Gastroesophageal sphincter (tissue), 4 donors: ENCODE measurements around the gene GDAP1L1. TPM values are rescaled to one million over a fixed set of nuclear protein-coding genes. Genes with fewer than 3 reads are reported as not detected.
A peak's percentile ranks its signal among the peaks of the same experiment; 100 is the strongest.

ENCODE experiments used
- ATAC-seq: fragments of 150-250 bp; one replicate; pipeline ENCODE4 v1.9.1; 2016; ENCODE audit warnings: mild to moderate bottlenecking, moderate library complexity
- H3K27ac ChIP-seq, 4 donors: fragments of 200-600 bp; sonication (generic) in 3 of 4; 1 replicate in 3 of 4; 2 replicates in 1 of 4; pipeline ENCODE4 v1.5.1; 2016 to 2019
- H3K27me3 ChIP-seq: fragments of 200-600 bp; sonication (generic); one replicate; pipeline ENCODE4 v1.5.1; 2019
- H3K36me3 ChIP-seq, 2 donors: fragments of 200-600 bp; sonication (generic); one replicate each; pipeline ENCODE4 v1.5.1; 2019; ENCODE audit warnings: control low read depth in 1 of 2
- H3K4me1 ChIP-seq, 3 donors: fragments of 200-600 bp; sonication (generic); 1 replicate in 2 of 3; 2 replicates in 1 of 3; pipeline ENCODE4 v1.5.1; 2016 to 2019; ENCODE audit warnings: control low read depth in 2 of 3
- H3K4me3 ChIP-seq, 2 donors: fragments of 200-600 bp; sonication (generic); one replicate each; pipeline ENCODE4 v1.5.1; 2019; ENCODE audit warnings: mild to moderate bottlenecking in 1 of 2, moderate library complexity in 1 of 2
- H3K9me3 ChIP-seq, 3 donors: fragments of 200-600 bp; sonication (generic); one replicate each; pipeline ENCODE4 v1.5.1; 2017 to 2019; ENCODE audit warnings: control low read depth in 2 of 3
- EP300 ChIP-seq: sonication (generic); formaldehyde crosslinking; IDR thresholded peaks from one replicate; pipeline ENCODE4 v1.6.1; 2017; ENCODE audit warnings: antibody characterized with exemption, mild to moderate bottlenecking
- POLR2A ChIP-seq, 2 donors: fragments of 450-650 bp; IDR thresholded peaks; one replicate each; pipeline ENCODE4 v1.6.1; 2017; ENCODE audit warnings: antibody characterized with exemption in 2 of 2, mild to moderate bottlenecking in 2 of 2, moderate library complexity in 1 of 2
- POLR2AphosphoS5 ChIP-seq: sonication (generic); formaldehyde crosslinking; IDR thresholded peaks from one replicate; pipeline ENCODE4 v1.6.1; 2017; ENCODE audit warnings: antibody characterized with exemption
- WGBS, 2 donors: methylation state at CpG; one replicate each; pipeline ENCODE4 v1.1.5; 2018; ENCODE audit warnings: low coverage in 1 of 2; 5-methylcytosine and 5-hydroxymethylcytosine counted together
- total RNA-seq, 4 donors: library from RNA; depleted of rRNA; stranded (reverse); fragments of >200 nt; gene quantifications; one replicate each; pipeline ENCODE4 v1.1.0, GENCODE V29; 2016
- TF ChIP-seq, protein P1 (sequence below), 4 experiments: fragments of 200-600 bp in 2 of 4; fragments of 450-650 bp in 2 of 4; sonication (generic) in 1 of 4; IDR thresholded peaks; one replicate each; pipeline ENCODE4 v1.5.1; 2017 to 2019; ENCODE audit warnings: antibody characterized with exemption in 4 of 4, mild to moderate bottlenecking in 2 of 4, moderate library complexity in 2 of 4

Gene GDAP1L1
- total RNA-seq, 4 donors from 2014 or later = 0.67 TPM; not detected in 3

DNA sequence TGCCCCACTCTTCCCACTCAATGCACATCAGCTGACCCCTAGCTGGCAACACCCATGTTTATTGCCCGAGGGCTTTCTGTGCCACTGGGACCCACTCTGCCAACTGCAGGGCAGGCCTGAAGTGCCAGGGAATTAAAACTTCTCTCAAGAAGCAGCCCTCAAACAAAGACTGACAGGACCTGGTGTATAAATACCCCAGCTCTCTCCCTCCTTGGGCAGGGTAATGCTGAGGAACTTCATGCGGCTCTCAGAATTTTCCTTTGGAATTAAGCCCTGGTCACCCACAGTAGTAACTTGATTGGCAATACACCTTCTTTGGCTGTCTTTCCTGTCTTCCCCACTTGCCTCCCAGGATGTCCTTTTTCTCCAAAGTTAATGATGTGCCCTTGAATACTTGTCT, 5.3 kb upstream of the GDAP1L1 start:
- H3K27me3 ChIP-seq = no peaks in the 10 kb centered on the region
- no peaks in the 10 kb centered on the region for H3K36me3 ChIP-seq
- 83 to 100% methylated on average over 1 of the region's 2 CpGs for WGBS, 2 donors
- ATAC-seq = no peak
- TF ChIP-seq, protein P1, sequence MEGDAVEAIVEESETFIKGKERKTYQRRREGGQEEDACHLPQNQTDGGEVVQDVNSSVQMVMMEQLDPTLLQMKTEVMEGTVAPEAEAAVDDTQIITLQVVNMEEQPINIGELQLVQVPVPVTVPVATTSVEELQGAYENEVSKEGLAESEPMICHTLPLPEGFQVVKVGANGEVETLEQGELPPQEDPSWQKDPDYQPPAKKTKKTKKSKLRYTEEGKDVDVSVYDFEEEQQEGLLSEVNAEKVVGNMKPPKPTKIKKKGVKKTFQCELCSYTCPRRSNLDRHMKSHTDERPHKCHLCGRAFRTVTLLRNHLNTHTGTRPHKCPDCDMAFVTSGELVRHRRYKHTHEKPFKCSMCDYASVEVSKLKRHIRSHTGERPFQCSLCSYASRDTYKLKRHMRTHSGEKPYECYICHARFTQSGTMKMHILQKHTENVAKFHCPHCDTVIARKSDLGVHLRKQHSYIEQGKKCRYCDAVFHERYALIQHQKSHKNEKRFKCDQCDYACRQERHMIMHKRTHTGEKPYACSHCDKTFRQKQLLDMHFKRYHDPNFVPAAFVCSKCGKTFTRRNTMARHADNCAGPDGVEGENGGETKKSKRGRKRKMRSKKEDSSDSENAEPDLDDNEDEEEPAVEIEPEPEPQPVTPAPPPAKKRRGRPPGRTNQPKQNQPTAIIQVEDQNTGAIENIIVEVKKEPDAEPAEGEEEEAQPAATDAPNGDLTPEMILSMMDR (IDR thresholded peaks at IDR 0.05) = no peak
- no peak for TF ChIP-seq POLR2A (IDR thresholded peaks at IDR 0.05)
- TF ChIP-seq POLR2AphosphoS5 = no peak
- TF ChIP-seq EP300 = no peak
- no peaks in the 10 kb centered on the region for H3K9me3 ChIP-seq
- peaks cover 0 to under 1% (median 0%) of the 10 kb centered on the region in 3 donors for H3K4me1 ChIP-seq
- H3K4me3 ChIP-seq = no peak overlapping the region
- H3K27ac ChIP-seq = no peak overlapping the region

- peaks cover 20% of the 10 kb centered on the region for H3K27me3 ChIP-seq
- no peak for ATAC-seq
- H3K36me3 ChIP-seq = no peaks in the 10 kb centered on the region
- H3K9me3 ChIP-seq = no peaks in the 10 kb centered on the region
- H3K27ac ChIP-seq = no peak overlapping the region
- H3K4me3 ChIP-seq = no peak overlapping the region
- H3K4me1 ChIP-seq = peaks cover 0 to 15% (median 8%) of the 10 kb centered on the region in 3 donors
- WGBS, 2 donors = 37 to 57% methylated on average over 1 to 4 of the region's 4 CpGs
- TF ChIP-seq POLR2A (IDR thresholded peaks at IDR 0.05) = no peak
- no peak for TF ChIP-seq POLR2AphosphoS5
- TF ChIP-seq, protein P1 (IDR thresholded peaks at IDR 0.05) = no peak
- no peak for TF ChIP-seq EP300
Measured at GRCh38 chr20:44245977-44246376, 1.1 kb upstream of the GDAP1L1 start.

GRCh38 chr20:44247586-44248409, 690 bp downstream of the GDAP1L1 start:
- 8% methylated on average over 13 of the region's 31 CpGs; no CpG with 5 or more reads in 1 of the 2 donors for WGBS, 2 donors
- no peak overlapping the region for H3K27ac ChIP-seq
- ATAC-seq = no peak
- TF ChIP-seq, protein P1 (IDR thresholded peaks at IDR 0.05) = peak in 1 of 4 experiments; percentile 13
- no peak for TF ChIP-seq POLR2AphosphoS5
- no peaks in the 10 kb centered on the region for H3K9me3 ChIP-seq
- H3K4me3 ChIP-seq = peak overlapping the region in 1 of 2 donors; percentile 44
- peaks cover 0 to 15% (median 8%) of the 10 kb centered on the region in 3 donors for H3K4me1 ChIP-seq
- peaks cover 20% of the 10 kb centered on the region for H3K27me3 ChIP-seq
- no peaks in the 10 kb centered on the region for H3K36me3 ChIP-seq

DNA sequence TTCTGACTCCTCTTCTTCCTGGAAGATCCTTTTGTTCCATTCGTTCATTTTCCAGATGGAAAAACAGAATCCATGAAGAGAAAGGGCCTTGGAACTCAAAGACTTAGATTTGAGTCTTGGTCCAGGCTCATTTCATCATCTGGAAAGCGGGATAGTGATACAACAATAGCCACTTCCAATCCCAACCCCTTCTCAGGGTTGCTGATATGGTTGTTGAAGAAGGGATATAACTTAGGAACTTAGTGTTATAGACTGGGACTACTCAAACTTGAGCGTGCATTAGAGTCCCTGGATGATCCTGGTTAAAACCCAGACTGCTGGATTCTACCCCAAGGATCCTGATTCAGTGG, 1.3 kb downstream of the GDAP1L1 start:
- no peak overlapping the region for H3K27ac ChIP-seq
- peaks cover 0 to 15% (median 8%) of the 10 kb centered on the region in 3 donors for H3K4me1 ChIP-seq
- no peak overlapping the region for H3K4me3 ChIP-seq
- H3K27me3 ChIP-seq = peaks cover 20% of the 10 kb centered on the region
- 35 to 36% methylated on average over 3 of the region's 3 CpGs for WGBS, 2 donors
- ATAC-seq = no peak
- no peaks in the 10 kb centered on the region for H3K36me3 ChIP-seq
- TF ChIP-seq POLR2AphosphoS5 (no peak), EP300 (no peak), POLR2A (IDR thresholded peaks at IDR 0.05) (no peak)
- TF ChIP-seq, protein P1 (IDR thresholded peaks at IDR 0.05) = no peak
- H3K9me3 ChIP-seq = no peaks in the 10 kb centered on the region

- Histone ChIP-seq H3K36me3 (no peaks in the 10 kb centered on the region), H3K9me3 (no peaks in the 10 kb centered on the region), H3K27ac (no peak overlapping the region), H3K4me3 (no peak overlapping the region), H3K27me3 (peaks cover 20% of the 10 kb centered on the region), H3K4me1 (peaks cover 0 to 15% (median 8%) of the 10 kb centered on the region in 3 donors)
- 29 to 38% methylated on average over 1 of the region's 4 CpGs for WGBS, 2 donors
- ATAC-seq = no peak
- TF ChIP-seq, protein P1 (IDR thresholded peaks at IDR 0.05) = no peak
Measured at GRCh38 chr20:44251284-44251683, 4.2 kb downstream of the GDAP1L1 start.
